SK-N-SH treated with all-trans-retinoic acid at 6 μM for 48 hours (cell line): ENCODE results near the gene IQSEC1.

Experiments
- ARNTL ChIP-seq: fragments of 450-650 bp; formaldehyde crosslinking; IDR thresholded peaks from 2 replicates; pipeline ENCODE4 v1.5.0; 2020; ENCODE audit warnings: low read depth, mild to moderate bottlenecking, moderate library complexity, borderline replicate concordance
- BACH2 ChIP-seq: fragments of 250-450 bp; sonication (Bioruptor Pico); IDR thresholded peaks from 2 replicates; pipeline ENCODE4 v1.9.0; 2021; ENCODE audit warnings: mild to moderate bottlenecking, borderline replicate concordance
- CREB5 ChIP-seq: fragments of 250-450 bp; sonication (Bioruptor Pico); IDR thresholded peaks from 2 replicates; pipeline ENCODE4 v1.5.1; 2020; ENCODE audit warnings: low read depth, mild to moderate bottlenecking, moderate library complexity
- CSDC2 ChIP-seq: fragments of 250-450 bp; sonication (Bioruptor Pico); IDR thresholded peaks from 2 replicates; pipeline ENCODE4 v1.5.0; 2020; ENCODE audit warnings: mild to moderate bottlenecking, moderate library complexity
- CSRNP3 ChIP-seq: fragments of 250-450 bp; sonication (Bioruptor Pico); IDR thresholded peaks from 2 replicates; pipeline ENCODE4 v1.5.1; 2021; ENCODE audit warnings: mild to moderate bottlenecking, moderate library complexity
- ISL1 ChIP-seq: fragments of 250-450 bp; sonication (Bioruptor Pico); IDR thresholded peaks from 2 replicates; pipeline ENCODE4 v2.1.2; 2022; ENCODE audit warnings: mild to moderate bottlenecking, moderate library complexity
- PATZ1 ChIP-seq: fragments of 250-450 bp; sonication (Bioruptor Pico); IDR thresholded peaks from 2 replicates; pipeline ENCODE4 v1.8.0; 2020; ENCODE audit warnings: mild to moderate bottlenecking, moderate library complexity, borderline replicate concordance
- PPARA ChIP-seq: fragments of 250-450 bp; sonication (Bioruptor Pico); IDR thresholded peaks from 2 replicates; pipeline ENCODE4 v1.5.0; 2020; ENCODE audit warnings: mild to moderate bottlenecking, borderline replicate concordance
- ZC3H10 ChIP-seq: fragments of 250-450 bp; sonication (Bioruptor Pico); IDR thresholded peaks from 2 replicates; pipeline ENCODE4 v1.5.1; 2021; ENCODE audit warnings: mild to moderate bottlenecking, moderate library complexity
- ZFP3 ChIP-seq: fragments of 250-450 bp; sonication (Bioruptor Pico); IDR thresholded peaks from 2 replicates; pipeline ENCODE4 v1.5.0; 2020; ENCODE audit warnings: mild to moderate bottlenecking, moderate library complexity
- ZFP30 ChIP-seq: fragments of 450-650 bp; formaldehyde crosslinking; IDR thresholded peaks from 2 replicates; pipeline ENCODE4 v1.5.0; 2022; ENCODE audit warnings: mild to moderate bottlenecking, moderate library complexity
- ZNF565 ChIP-seq: fragments of 450-650 bp; formaldehyde crosslinking; conservative IDR thresholded peaks from 2 replicates; pipeline ENCODE4 v1.5.0; 2020; ENCODE audit warnings: low read depth, mild to moderate bottlenecking, moderate library complexity

- no peak for TF ChIP-seq BACH2 (CRISPR knock-in tag)
- TF ChIP-seq CREB5: no peak
- no peak for TF ChIP-seq ZFP30 (CRISPR knock-in tag)
- TF ChIP-seq PATZ1: no peak
- TF ChIP-seq ZFP3 (CRISPR knock-in tag): no peak
- no peak for TF ChIP-seq ZNF565 (CRISPR knock-in tag)
- no peak for TF ChIP-seq PPARA (CRISPR knock-in tag)
- no peak for TF ChIP-seq CSRNP3 (CRISPR knock-in tag)
- no peak for TF ChIP-seq ARNTL (CRISPR knock-in tag)
- no peak for TF ChIP-seq ISL1 (CRISPR knock-in tag)
- no peak for TF ChIP-seq ZC3H10 (CRISPR knock-in tag)
- TF ChIP-seq CSDC2 (CRISPR knock-in tag): no peak
Measured at GRCh38 chr3:13072239-13072599, 1.0 kb downstream of the IQSEC1 start.
